Islet of Langerhans (tissue), 1 donor: Measurements from ENCODE around the gene CLRN1.

ENCODE experiments used
- FAIRE-seq: peaks from one replicate; lab custom pipeline; 2011; peaks lifted over from hg19 to GRCh38; lab: Jason Lieb, UNC

The CLRN1 gene

GRCh38 chr3:150975992-150976368 lies 3.5 kb upstream of the CLRN1 start:
- FAIRE-seq, result no peak

DNA sequence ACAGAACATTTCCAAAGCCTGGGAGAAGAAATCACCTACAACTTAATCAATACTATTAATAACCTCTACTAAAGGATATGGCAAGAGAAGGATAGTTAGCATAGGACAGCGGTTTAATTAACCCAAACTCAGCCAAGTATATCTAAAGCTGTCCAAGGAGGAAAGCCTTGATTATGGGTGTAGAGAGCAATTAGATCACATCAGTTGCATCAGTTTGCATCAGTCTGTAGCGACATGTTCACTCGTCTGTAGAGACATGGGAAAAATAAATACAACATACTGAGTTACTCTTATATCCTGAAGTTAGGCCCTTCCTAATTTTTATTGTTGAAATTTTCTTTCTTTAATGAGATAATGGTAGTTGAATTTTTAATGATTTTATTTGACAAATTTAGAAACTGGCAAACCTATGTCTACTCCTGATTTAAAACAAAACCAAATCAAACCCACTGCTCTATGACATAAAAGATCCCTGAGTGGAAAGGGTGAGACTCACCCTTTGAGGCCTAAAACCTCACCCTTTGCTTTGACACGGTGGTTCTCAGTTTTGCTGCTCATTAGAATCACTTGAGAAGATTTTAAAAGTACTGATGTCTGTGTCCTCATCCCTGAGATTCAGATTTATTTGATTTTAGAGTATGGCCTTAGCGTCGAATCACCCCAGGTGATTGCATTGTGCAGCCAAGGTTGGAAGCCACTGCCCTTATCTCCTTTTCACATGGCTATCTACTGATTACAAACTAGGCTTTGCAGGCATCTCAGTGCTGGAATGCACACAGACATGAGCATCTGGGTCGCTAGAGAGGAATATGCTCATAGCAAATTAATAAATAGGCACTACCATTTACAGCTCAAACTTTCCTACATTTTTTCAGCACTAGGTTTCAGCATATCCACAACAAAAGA lies 2.8 kb upstream of the CLRN1 start:
- FAIRE-seq, result no peak

DNA sequence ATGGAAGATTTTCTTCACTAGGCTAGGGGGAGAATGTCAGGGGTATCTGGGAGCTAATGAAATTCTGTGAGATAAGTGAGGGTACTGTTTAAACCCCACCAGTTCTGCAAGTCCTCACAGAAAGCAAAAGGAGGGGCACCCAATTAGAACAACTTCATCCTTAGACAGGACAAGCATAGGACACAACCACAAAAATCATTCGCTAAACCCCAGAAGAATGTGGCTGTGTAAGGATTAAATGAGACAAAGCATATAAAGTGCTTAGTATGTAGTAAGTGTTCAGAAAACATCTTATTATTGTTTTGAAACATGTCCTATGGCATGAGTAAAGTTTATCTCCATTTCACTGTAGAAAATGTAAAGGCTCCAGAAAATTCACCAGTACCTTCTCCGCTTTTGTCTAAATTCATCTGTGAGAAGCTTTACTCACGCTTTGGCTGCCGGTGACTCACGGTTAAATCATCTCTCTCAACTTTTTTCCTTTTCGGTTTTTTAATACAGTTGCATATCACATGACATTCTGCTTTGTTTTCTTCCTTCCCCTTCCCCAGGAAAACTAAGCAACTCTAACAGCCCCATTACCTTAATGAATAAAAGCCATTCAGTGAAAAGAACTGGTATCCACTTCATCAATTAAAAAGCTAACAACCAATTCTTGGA lies 1.7 kb downstream of the CLRN1 start:
- FAIRE-seq, result no peak

DNA sequence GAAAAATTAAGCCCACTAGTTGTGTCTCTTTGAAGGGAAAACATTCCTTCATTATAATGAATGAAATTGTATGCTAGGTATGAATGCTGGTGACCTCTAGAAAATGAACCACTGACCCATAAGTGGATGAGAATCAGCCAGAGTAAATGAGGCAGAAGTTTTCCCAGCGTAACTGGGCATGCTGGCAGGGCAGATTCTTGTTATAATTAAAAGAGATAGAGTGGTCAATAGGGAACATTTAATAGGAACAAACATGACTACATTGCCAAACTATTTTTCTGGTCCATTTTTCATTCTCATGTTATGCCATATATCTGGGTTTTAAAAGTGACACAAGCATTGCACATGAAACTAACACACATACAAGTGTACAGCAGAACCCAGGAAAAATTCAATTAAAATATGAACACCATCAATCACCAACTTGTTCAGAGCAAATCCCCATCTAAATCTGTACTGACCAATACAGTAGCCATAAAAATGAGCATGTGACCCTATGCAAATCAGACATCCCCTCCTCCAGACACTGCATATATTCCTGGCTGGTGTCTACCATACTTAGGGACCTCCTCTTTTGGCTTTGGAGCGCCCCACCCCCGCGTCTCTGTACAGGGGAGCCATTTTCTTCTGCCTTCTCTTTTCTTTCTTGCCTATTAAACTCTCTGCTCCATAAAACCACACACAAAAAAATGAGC lies 4.0 kb downstream of the CLRN1 start:
- no peak for FAIRE-seq

DNA sequence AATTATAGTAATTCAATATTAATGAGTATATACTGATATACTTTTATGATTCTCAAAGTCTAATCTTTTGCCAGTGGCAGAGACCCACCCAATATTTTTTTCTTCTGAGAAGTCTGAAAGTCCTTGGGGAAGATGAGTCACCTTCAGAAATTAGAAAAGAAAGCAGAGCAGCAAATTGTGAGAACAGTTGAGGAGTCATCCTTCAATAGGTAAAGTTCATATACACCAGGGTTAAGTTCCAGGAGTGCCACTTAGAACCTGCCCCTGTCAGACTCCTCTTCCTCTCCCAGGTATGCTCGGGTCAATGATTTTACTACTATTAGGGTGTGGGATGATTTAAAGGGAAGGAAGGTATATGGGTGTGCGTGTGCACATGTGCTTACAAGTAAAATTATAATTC lies 7.1 kb downstream of the CLRN1 start:
- FAIRE-seq, result no peak

GRCh38 chr3:150961949-150962348 lies 10.6 kb downstream of the CLRN1 start:
- FAIRE-seq, result no peak

GRCh38 chr3:150960708-150961684 lies 11.5 kb downstream of the CLRN1 start:
- no peak for FAIRE-seq

DNA sequence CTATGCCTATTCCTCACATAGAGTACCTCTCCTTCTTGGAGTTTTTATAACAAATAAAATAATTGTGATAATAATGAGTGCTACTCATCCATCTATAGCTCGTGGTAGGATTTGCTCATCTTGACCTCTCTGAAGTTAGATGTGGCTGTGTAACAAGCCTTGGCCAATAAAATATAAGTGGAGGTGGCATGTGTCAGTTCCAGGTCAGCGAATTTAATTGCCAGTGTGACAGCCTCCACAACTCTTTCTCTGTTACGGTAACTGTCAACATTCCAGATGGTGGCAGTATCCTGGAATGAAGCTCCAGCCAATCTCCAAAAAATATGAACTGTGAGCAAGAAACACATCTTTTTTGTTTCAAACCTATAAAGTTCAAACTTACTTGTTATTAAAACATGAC lies 13.8 kb downstream of the CLRN1 start:
- FAIRE-seq, result no peak

- no peak for FAIRE-seq
These were observed 16.2 kb downstream of the CLRN1 start for GRCh38 chr3:150956376-150956775.

GRCh38 chr3:150951923-150952322 lies 20.6 kb downstream of the CLRN1 start:
- no peak for FAIRE-seq

DNA sequence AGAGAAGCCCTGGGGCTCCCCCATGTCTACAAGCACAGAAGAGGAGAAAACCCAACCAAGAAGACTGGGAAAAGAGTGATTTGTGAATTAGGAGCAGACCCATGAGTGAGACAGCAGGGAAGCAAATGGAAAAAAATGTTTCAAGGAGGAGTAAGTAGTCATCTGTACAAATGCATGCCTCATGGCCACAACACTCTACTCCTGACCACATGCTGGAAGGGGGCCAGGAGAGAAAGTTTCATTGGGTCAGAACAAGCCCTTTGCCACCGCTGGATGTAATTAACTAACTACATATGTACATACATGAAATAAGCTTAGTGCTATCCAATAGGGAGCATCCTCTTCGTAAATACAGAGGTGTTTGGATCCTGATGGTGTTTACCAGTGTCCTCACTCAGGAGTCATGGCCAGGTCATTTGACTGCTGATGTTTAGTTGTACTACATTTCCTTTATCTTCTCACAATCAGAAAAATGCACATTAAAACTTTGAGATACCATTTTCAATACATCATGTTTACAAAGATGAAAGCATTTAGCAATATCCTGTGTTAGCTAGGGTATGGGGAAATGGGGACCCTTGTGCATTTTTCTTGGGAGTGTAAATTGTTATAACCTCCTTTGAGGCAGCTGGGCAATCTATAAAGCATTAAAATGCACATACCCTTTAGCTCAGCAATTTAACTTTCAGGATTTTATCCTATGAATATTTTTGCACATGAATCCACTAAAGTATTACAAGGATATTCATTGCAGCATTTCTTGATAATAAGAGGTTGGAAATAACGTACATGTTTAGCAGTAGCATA lies 27.1 kb downstream of the CLRN1 start:
- FAIRE-seq, result no peak

GRCh38 chr3:150942221-150942620 lies 30.3 kb downstream of the CLRN1 start:
- no peak for FAIRE-seq

DNA sequence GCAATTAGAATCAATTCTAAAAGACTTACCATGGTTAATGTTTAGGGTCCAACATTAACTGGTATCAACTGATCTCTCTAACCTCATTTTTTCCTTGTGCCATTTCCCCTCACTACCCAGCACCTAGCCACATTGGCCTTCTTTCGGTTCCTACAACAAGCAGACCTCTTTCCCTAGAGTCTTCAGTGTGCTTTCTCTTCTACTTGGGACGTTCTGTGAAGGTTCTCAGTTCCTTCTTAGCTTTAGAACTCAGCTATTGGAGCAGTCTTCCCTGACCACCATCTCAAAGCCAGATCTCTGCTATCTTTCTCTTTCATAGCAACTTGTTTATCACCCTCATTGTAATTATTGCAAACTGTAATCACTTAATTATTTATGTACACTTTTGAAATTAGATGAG lies 35.8 kb downstream of the CLRN1 start:
- no peak for FAIRE-seq

DNA sequence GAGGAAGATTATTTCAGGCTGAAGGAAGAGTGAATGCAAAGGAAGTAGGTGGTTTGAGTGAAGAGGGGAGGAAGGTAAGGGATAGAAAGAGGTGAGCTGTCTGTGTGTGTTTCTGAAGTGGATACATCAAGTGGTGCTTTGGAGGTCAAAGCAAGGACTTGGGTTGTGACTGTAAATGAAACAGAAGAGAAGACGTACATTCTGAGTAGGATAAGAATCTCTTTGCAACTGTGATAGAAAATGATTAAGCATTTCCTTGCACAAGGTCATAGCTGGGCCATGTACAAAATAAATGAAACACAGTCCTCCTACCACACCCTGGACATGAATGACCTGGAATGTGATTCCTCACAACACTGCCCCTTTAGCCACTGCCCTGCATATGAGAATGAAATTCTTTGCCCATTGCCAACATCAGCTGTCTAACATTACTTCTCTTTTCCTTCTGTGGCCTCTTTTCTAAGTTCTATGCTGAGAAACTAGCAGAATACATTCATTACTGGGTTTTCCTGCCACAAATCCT lies 39.0 kb downstream of the CLRN1 start:
- FAIRE-seq, result no peak

DNA sequence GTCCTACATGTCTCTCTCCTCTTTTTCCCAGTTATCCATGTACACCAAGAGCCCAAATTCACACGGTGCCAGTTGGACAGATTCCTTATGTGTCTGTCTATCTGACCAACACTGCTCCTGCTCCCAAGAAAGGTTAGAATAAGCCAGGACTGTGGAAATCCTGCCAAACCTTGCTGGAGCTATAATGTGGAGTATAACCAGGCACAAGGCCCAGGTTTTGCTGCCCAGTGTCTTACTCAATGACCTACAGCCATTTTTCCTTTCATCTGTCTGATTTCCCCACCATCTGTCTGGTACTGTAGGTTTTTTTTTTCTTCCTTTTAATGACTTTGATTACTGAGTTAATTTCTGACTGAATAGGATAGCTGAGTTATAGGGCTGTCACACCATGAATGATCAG lies 40.8 kb downstream of the CLRN1 start:
- no peak for FAIRE-seq

DNA sequence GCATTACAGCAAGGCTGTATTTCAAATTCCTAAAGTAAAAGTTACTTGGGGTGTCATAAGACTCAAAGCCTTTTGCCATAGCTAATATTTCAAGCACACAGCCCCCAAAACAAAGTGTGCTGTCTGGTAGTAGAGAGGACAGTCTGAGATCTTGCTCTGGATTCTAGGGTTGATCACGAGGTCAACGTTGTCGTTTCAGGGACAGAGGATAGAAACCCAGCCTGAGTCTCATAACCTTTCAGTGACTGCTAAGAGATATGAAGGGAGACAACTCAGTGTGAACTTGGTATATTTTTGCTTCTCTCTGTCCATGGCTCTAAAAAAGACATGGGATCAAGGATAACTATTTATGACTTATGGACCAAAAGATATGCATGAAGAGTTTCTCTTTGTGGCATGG lies 41.7 kb downstream of the CLRN1 start:
- no peak for FAIRE-seq

GRCh38 chr3:150928234-150928633 lies 44.3 kb downstream of the CLRN1 start:
- FAIRE-seq, result no peak

GRCh38 chr3:150926328-150926727 lies 46.2 kb downstream of the CLRN1 start:
- FAIRE-seq, result no peak

DNA sequence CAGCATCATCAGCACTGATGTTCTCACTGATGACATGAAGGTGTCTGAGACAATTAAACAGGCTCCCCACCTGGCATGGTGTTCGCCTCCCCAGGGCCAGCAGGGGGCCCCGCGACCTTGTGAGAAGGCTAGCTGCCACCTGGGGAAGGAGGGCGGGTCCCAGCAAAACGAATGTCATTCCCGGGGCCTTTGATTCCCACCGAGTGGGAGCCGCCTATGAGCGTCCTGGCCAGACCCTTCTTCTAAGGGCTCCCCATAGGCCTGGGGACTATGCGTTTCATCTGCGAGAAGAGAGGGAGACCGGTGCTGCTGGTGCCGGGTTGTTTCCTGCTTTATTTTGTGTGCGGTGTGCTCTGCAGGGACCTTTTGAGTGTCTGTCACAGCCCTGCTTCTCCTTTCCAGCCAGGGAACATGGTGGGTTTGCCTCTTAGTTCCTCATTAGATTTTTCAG lies 46.8 kb downstream of the CLRN1 start:
- no peak for FAIRE-seq

GRCh38 chr3:150922611-150923010 lies 49.9 kb downstream of the CLRN1 start:
- no peak for FAIRE-seq

- no peak for FAIRE-seq
These were observed 51.3 kb downstream of the CLRN1 start for GRCh38 chr3:150921209-150921608.
